ENCODE measurements around the gene OR1I1.
A peak's percentile ranks its signal among the peaks of the same experiment; 100 is the strongest.

OR1I1 gene

GRCh38 chr19:15136234-15136954, 54.4 kb downstream of the OR1I1 start:
- H3K79me1 ChIP-seq (ENCODE audit: low read length), result peaks cover 4% of the 10 kb centered on the region
- peaks cover 5% of the 10 kb centered on the region for H3K9me3 ChIP-seq (ENCODE audit: insufficient read depth, low read depth, low read length)
- no peak overlapping the region for H2AK5ac ChIP-seq (ENCODE audit: low read length)
- peak; percentile 81 to 93 for DNase-seq
- H3K4me2 ChIP-seq (ENCODE audit: low read length), result no peak overlapping the region
- H2BK120ac ChIP-seq (ENCODE audit: insufficient read depth, low read length, poor library complexity), result no peak overlapping the region
- H4K91ac ChIP-seq (ENCODE audit: low read depth, low read length), result no peak overlapping the region
- no peak overlapping the region for H3K4ac ChIP-seq (ENCODE audit: low read depth, low read length)
- no peak overlapping the region for H3K18ac ChIP-seq (ENCODE audit: low read length)
- H3K79me2 ChIP-seq (ENCODE audit: control insufficient read depth, insufficient read depth, low read length, poor library complexity), result no peaks in the 10 kb centered on the region
- no peak overlapping the region for H2BK5ac ChIP-seq (ENCODE audit: low read depth, low read length, poor library complexity)
- H3K23ac ChIP-seq (ENCODE audit: low read length), result no peak overlapping the region
- no peak overlapping the region for H4K8ac ChIP-seq (ENCODE audit: low read depth, low read length)
- no peak overlapping the region for H4K12ac ChIP-seq (ENCODE audit: low read depth, low read length)
- H2BK12ac ChIP-seq (ENCODE audit: low read length), result no peak overlapping the region
- H2AFZ ChIP-seq (ENCODE audit: insufficient read depth, low read length, poor library complexity), result no peak overlapping the region
- no CpG with 5 or more reads among the region's 2 CpGs for WGBS (ENCODE audit: extremely low coverage, insufficient coverage, insufficient read length)
- no peak overlapping the region for H3K4me3 ChIP-seq (ENCODE audit: low read depth, low read length)
- no peaks in the 10 kb centered on the region for H3K27me3 ChIP-seq (ENCODE audit: insufficient read depth, low read length)
- H3K14ac ChIP-seq (ENCODE audit: low read length), result no peak overlapping the region
- peaks cover 5 to 7% of the 10 kb centered on the region in 2 experiments for H3K4me1 ChIP-seq (ENCODE audit: control insufficient read depth in 1 of 2, insufficient read depth in 2 of 2, low read length in 2 of 2)
- no peaks in the 10 kb centered on the region for H3K36me3 ChIP-seq (ENCODE audit: control insufficient read depth in 1 of 2, insufficient read depth in 2 of 2, low read length in 2 of 2)
- peak overlapping the region; percentile 75 for H3K27ac ChIP-seq (ENCODE audit: low read depth, low read length)
- H3K9ac ChIP-seq (ENCODE audit: low read length), result no peak overlapping the region

GRCh38 chr19:15137777-15138176, 55.8 kb downstream of the OR1I1 start:
- Histone ChIP-seq H3K23ac (ENCODE audit: low read length) (no peak overlapping the region), H3K4me3 (ENCODE audit: low read depth, low read length) (no peak overlapping the region), H3K27ac (ENCODE audit: low read depth, low read length) (no peak overlapping the region), H3K14ac (ENCODE audit: low read length) (no peak overlapping the region), H2BK120ac (ENCODE audit: insufficient read depth, low read length, poor library complexity) (no peak overlapping the region), H4K12ac (ENCODE audit: low read depth, low read length) (no peak overlapping the region), H2BK12ac (ENCODE audit: low read length) (no peak overlapping the region), H3K36me3 (ENCODE audit: control insufficient read depth in 1 of 2, insufficient read depth in 2 of 2, low read length in 2 of 2) (no peaks in the 10 kb centered on the region), H2AFZ (ENCODE audit: insufficient read depth, low read length, poor library complexity) (no peak overlapping the region), H3K18ac (ENCODE audit: low read length) (no peak overlapping the region), H4K91ac (ENCODE audit: low read depth, low read length) (no peak overlapping the region), H2AK5ac (ENCODE audit: low read length) (no peak overlapping the region), H3K9me3 (ENCODE audit: insufficient read depth, low read depth, low read length) (peaks cover 5% of the 10 kb centered on the region), H4K8ac (ENCODE audit: low read depth, low read length) (no peak overlapping the region), H3K79me2 (ENCODE audit: control insufficient read depth, insufficient read depth, low read length, poor library complexity) (no peaks in the 10 kb centered on the region), H3K4ac (ENCODE audit: low read depth, low read length) (no peak overlapping the region), H2BK5ac (ENCODE audit: low read depth, low read length, poor library complexity) (no peak overlapping the region), H3K4me2 (ENCODE audit: low read length) (no peak overlapping the region), H3K79me1 (ENCODE audit: low read length) (peaks cover 4% of the 10 kb centered on the region), H3K9ac (ENCODE audit: low read length) (no peak overlapping the region), H3K4me1 (ENCODE audit: control insufficient read depth in 1 of 2, insufficient read depth in 2 of 2, low read length in 2 of 2) (peaks cover 5 to 7% of the 10 kb centered on the region in 2 experiments), H3K27me3 (ENCODE audit: insufficient read depth, low read length) (no peaks in the 10 kb centered on the region)
- DNase-seq, result peak in 1 of 2 donors; percentile 66

GRCh38 chr19:15138427-15138826, 56.4 kb downstream of the OR1I1 start:
- no peak overlapping the region for H3K14ac ChIP-seq (ENCODE audit: low read length)
- no peak overlapping the region for H4K91ac ChIP-seq (ENCODE audit: low read depth, low read length)
- H4K12ac ChIP-seq (ENCODE audit: low read depth, low read length), result no peak overlapping the region
- H3K79me2 ChIP-seq (ENCODE audit: control insufficient read depth, insufficient read depth, low read length, poor library complexity), result no peaks in the 10 kb centered on the region
- no peak overlapping the region for H4K8ac ChIP-seq (ENCODE audit: low read depth, low read length)
- no CpG with 5 or more reads among the region's 1 CpG for WGBS (ENCODE audit: extremely low coverage, insufficient coverage, insufficient read length)
- peak in 1 of 2 donors; percentile 47 for DNase-seq
- no peaks in the 10 kb centered on the region for H3K36me3 ChIP-seq (ENCODE audit: control insufficient read depth in 1 of 2, insufficient read depth in 2 of 2, low read length in 2 of 2)
- no peak overlapping the region for H3K18ac ChIP-seq (ENCODE audit: low read length)
- H2AK5ac ChIP-seq (ENCODE audit: low read length), result no peak overlapping the region
- no peaks in the 10 kb centered on the region for H3K27me3 ChIP-seq (ENCODE audit: insufficient read depth, low read length)
- no peak overlapping the region for H3K4me2 ChIP-seq (ENCODE audit: low read length)
- no peak overlapping the region for H2BK5ac ChIP-seq (ENCODE audit: low read depth, low read length, poor library complexity)
- H3K9me3 ChIP-seq (ENCODE audit: insufficient read depth, low read depth, low read length), result peaks cover 5% of the 10 kb centered on the region
- H3K9ac ChIP-seq (ENCODE audit: low read length), result no peak overlapping the region
- no peak overlapping the region for H2BK12ac ChIP-seq (ENCODE audit: low read length)
- no peak overlapping the region for H3K23ac ChIP-seq (ENCODE audit: low read length)
- H2BK120ac ChIP-seq (ENCODE audit: insufficient read depth, low read length, poor library complexity), result no peak overlapping the region
- H2AFZ ChIP-seq (ENCODE audit: insufficient read depth, low read length, poor library complexity), result no peak overlapping the region
- H3K4ac ChIP-seq (ENCODE audit: low read depth, low read length), result no peak overlapping the region
- H3K4me3 ChIP-seq (ENCODE audit: low read depth, low read length), result no peak overlapping the region
- H3K4me1 ChIP-seq (ENCODE audit: control insufficient read depth in 1 of 2, insufficient read depth in 2 of 2, low read length in 2 of 2), result peaks cover 5 to 7% of the 10 kb centered on the region in 2 experiments
- H3K79me1 ChIP-seq (ENCODE audit: low read length), result peaks cover 4% of the 10 kb centered on the region
- H3K27ac ChIP-seq (ENCODE audit: low read depth, low read length), result no peak overlapping the region

DNA sequence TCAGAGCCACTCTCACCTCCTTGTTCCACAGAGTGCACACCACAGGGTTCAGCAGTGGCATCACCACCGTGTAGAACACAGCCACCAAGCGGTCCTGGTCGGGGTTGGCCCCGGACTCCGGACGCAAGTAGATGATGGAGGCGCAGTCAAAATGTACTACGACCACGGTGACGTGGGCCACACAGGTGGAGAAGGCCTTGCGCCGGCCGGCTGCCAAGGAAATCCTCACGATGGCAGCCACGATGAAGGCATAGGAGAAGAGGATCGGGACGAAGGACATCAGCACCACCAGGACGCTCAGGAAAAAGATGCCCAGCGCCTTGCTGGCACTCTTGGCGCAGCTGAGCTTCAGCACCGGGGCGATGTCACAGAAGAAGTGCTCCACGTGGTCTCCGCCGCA, 59.1 kb downstream of the OR1I1 start:
- H2AFZ ChIP-seq (ENCODE audit: insufficient read depth, low read length, poor library complexity), result no peak overlapping the region
- H3K4me3 ChIP-seq (ENCODE audit: low read depth, low read length), result no peak overlapping the region
- no peak overlapping the region for H4K12ac ChIP-seq (ENCODE audit: low read depth, low read length)
- H3K27ac ChIP-seq (ENCODE audit: low read depth, low read length), result no peak overlapping the region
- no peak overlapping the region for H4K91ac ChIP-seq (ENCODE audit: low read depth, low read length)
- no peak overlapping the region for H2BK12ac ChIP-seq (ENCODE audit: low read length)
- WGBS (ENCODE audit: extremely low coverage, insufficient coverage, insufficient read length), result no CpG with 5 or more reads among the region's 25 CpGs
- H3K23ac ChIP-seq (ENCODE audit: low read length), result no peak overlapping the region
- no peak overlapping the region for H3K14ac ChIP-seq (ENCODE audit: low read length)
- H2AK5ac ChIP-seq (ENCODE audit: low read length), result no peak overlapping the region
- H3K18ac ChIP-seq (ENCODE audit: low read length), result no peak overlapping the region
- H3K4ac ChIP-seq (ENCODE audit: low read depth, low read length), result no peak overlapping the region
- no peaks in the 10 kb centered on the region for H3K36me3 ChIP-seq (ENCODE audit: control insufficient read depth in 1 of 2, insufficient read depth in 2 of 2, low read length in 2 of 2)
- peaks cover 5% of the 10 kb centered on the region for H3K9me3 ChIP-seq (ENCODE audit: insufficient read depth, low read depth, low read length)
- H3K27me3 ChIP-seq (ENCODE audit: insufficient read depth, low read length), result no peaks in the 10 kb centered on the region
- H3K79me1 ChIP-seq (ENCODE audit: low read length), result no peaks in the 10 kb centered on the region
- H2BK120ac ChIP-seq (ENCODE audit: insufficient read depth, low read length, poor library complexity), result no peak overlapping the region
- no peak overlapping the region for H3K9ac ChIP-seq (ENCODE audit: low read length)
- no peaks in the 10 kb centered on the region for H3K4me1 ChIP-seq (ENCODE audit: control insufficient read depth in 1 of 2, insufficient read depth in 2 of 2, low read length in 2 of 2)
- no peak overlapping the region for H4K8ac ChIP-seq (ENCODE audit: low read depth, low read length)
- H3K79me2 ChIP-seq (ENCODE audit: control insufficient read depth, insufficient read depth, low read length, poor library complexity), result no peaks in the 10 kb centered on the region
- H2BK5ac ChIP-seq (ENCODE audit: low read depth, low read length, poor library complexity), result no peak overlapping the region
- H3K4me2 ChIP-seq (ENCODE audit: low read length), result no peak overlapping the region
- DNase-seq, result no peak
